NCI-H2107 treated with DMSO at 0.1 percent for 48 hours (cell line): ENCODE measurements around the gene SMAD3.

Source experiments
- DNase-seq: peaks from one replicate; lab custom pipeline; 2025; ENCODE audit not compliant: unreplicated experiment; lab: John Stamatoyannopoulos, UW

SMAD3 gene

GRCh38 chr15:67095912-67096311 is 30.5 kb downstream of the SMAD3 start:
- DNase-seq: no peak

GRCh38 chr15:67096546-67097294 is 31.3 kb downstream of the SMAD3 start:
- DNase-seq: no peak

- DNase-seq: no peak
Observed at GRCh38 chr15:67097424-67097823, 32.0 kb downstream of the SMAD3 start.

- no peak for DNase-seq
Observed at GRCh38 chr15:67097930-67098740, 32.7 kb downstream of the SMAD3 start.

- DNase-seq: no peak
Observed at GRCh38 chr15:67098768-67099282, 33.4 kb downstream of the SMAD3 start.

- DNase-seq: no peak
Observed at GRCh38 chr15:67100124-67100791, 34.9 kb downstream of the SMAD3 start.

GRCh38 chr15:67100801-67101581 is 35.6 kb downstream of the SMAD3 start:
- no peak for DNase-seq

- no peak for DNase-seq
Observed at GRCh38 chr15:67101911-67102598, 36.7 kb downstream of the SMAD3 start.

- DNase-seq: no peak
Observed at GRCh38 chr15:67102599-67102929, 37.2 kb downstream of the SMAD3 start.

GRCh38 chr15:67103021-67103420 is 37.6 kb downstream of the SMAD3 start:
- DNase-seq: no peak

- DNase-seq: no peak
Observed at GRCh38 chr15:67103432-67103831, 38.0 kb downstream of the SMAD3 start.

GRCh38 chr15:67103869-67104268 is 38.5 kb downstream of the SMAD3 start:
- no peak for DNase-seq

- no peak for DNase-seq
Observed at GRCh38 chr15:67104510-67104909, 39.1 kb downstream of the SMAD3 start.

GRCh38 chr15:67105065-67105951 is 39.9 kb downstream of the SMAD3 start:
- no peak for DNase-seq

- DNase-seq: no peak
Observed at GRCh38 chr15:67105991-67106763, 40.8 kb downstream of the SMAD3 start.

- no peak for DNase-seq
Observed at GRCh38 chr15:67106764-67107013, 41.3 kb downstream of the SMAD3 start.

GRCh38 chr15:67107014-67107812 is 41.8 kb downstream of the SMAD3 start:
- DNase-seq: no peak
